HL-60/S4 (cell line): ENCODE measurements around the gene CBX2.
"Not testable (repeated sequence)": the region's sequence is repeated elsewhere in the genome, so short reads cannot be mapped to it uniquely, and the experiment has no call there.

Experiments used
- in situ Hi-C: fragments of 300-500 bp; cut with MboI; formaldehyde crosslinking; loops from 2 replicates; pipeline ENCODE4 v1.14.3; 2022; ENCODE audit warnings: low sequenced_read_pairs

The CBX2 gene

DNA sequence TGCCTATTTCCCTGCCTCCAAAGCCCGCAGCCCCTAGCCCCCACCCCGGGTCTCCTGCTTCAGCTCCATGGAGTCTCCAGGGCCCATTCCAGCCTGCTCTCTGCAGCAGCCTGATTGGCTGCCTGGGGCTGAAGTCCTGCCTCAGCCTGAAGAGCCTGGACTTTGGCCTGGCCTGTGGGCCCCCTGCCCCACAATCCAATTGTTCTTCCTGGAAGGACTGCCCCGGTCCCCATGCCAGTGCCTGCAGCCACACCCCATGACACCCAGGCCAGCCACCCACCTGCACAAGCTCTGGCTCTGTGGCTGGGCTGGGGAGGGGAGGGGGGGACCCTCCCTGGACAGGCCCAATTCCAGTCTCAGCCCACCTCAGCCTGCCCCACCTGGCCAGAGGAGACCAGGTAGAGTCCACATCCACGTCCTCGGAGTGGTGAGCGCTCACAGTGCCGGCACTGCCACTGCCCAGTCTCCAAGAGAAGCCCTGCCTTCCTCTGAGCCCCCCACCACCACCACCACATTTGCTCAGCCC is 34.9 kb upstream of the CBX2 start:
- in situ Hi-C loops, result no loop called here

DNA sequence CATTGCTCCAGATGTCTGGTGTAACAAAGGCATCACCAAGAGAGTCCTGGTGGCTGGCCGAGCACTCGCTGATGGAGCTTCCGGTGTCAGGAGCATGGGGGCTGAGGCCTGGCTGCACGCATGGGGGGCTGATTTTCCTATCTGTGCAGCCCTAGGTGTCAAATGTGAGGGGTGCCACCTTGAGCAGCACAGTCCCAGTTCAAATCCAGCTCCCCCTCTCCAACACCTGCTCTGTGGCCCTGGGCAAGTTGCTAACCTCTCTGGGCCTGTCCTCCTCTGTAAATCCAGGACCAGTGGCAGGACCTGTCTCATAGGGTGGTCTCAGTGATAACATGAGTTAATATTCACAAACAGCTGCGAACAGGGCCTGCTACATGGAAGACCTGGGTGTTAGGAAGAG is 34.3 kb upstream of the CBX2 start:
- in situ Hi-C loops, result no loop called here

DNA sequence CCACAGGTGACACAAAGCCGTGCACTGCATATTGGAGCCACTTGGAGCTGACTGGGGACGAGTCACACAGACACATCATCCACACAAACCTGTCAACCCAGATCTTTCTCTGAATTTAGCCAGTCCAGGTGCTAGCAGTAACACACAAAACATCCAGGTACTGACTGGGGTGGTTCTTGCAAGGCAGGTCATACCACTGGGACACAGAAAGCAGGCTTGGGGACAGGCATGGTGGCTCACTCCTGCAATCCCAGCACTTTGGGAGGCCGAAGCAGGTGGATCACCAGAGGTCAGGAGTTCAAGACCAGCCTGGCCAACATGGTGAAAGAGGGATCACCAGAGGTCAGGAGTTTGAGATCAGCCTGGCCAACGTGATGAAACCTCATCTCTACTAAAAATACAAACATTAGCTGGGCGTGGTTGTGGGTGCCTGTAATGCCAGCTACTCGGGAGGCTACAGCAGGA is 32.3 kb upstream of the CBX2 start:
- in situ Hi-C loops, result no loop called here

DNA sequence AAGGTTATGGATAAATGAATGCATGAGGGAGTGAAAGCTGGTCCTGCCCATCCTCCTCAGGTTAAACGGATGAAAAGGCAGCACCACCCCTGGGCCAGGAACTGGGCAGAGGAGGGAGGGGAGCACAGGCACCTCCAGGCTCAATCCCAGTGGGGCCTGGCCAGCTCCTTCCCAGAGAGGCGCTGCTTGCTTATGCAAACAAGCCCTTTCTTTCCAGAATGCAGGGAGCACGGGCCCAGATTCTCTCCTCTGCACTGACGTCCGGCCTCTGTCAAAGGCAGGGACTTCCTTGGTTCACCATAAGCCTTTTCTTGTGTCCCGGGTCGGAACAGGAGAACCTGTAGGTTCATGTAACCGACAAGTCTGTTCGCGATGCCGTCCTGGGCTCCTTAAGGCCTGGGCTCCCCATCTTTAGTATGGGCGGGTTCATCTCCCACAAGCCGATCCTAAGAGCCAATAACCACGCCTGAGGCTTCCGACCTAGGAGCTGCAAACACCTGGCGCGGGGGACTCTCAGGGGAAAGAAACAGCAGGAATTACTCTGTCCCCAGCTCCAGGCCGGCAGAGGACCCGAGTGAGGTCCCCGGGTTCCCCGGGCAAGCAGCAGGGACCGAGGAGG is 30.9 kb upstream of the CBX2 start:
- in situ Hi-C loops, result no loop called here

DNA sequence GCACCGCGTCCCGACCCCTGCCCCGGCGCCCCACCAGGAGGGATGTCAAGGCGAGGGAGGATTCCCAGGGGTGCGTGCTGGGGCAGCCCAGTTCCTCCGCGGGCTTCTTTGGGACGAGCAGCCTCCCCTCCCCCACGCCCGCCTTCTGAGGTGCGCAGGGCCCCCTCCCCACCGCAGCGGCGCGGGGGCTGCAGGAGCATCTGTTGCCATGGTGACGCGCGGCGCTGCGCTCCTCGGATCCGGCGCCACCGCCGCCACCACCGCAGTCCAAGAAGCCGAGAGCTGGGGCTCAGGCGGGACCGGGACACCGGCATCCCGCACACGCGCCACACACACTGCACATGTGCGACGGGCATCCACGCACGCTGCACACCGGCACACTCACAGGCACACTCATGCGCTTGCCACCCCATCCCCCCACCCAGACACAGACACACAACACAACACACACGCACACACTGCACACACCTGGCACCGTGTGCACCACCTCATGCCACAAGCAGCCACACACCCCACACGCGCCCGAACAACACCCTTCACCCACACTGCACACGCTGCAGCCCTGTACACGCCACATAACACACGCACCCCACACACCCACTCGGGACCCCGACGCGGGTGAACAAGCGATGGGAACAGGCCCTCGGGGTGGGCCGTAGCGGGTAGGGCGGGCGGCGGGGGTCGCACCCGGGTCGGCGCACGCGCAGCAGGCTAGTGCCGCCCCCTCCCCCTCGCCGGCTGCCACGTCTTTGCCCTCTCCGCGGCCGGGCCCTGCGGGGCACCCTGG is 30.2 kb upstream of the CBX2 start:
- in situ Hi-C loops, result no loop called here

DNA sequence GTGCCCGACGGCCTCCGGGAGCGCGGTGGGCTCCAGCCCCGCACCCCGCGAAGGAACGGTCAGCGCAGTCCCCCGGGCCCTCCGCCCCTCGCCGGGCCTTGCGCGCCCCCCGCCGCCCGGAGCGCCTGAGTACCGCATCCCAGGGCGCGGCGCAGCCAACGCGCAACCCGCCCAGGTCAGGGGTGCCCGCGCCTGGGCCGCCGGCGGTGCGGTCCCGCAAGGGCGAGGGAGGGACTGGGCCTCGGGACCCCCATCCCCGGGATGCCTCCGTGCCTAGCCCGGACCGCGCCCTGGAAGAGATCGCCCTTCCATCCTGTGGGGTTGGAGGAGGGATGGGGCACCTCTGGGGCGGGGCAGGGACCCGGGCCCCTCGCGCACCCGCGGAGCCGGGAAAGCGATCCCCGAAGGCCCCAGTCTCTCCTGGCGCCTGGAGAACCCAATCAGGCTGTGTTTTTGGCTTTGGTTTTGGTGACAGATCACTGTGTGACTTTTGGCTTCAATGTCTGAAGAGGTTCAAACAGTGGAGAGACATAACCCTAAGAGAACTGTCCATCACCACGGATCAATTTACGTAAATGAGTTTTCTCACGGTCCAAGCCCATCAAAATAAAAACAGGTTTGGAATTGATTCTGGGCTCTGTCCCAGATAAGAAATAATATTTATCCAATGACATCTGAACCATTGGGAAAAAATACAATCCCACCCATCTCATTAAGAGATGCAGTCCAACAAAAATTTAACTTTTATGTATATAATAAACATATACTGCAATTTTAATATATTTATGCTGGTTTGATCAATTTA is 29.5 kb upstream of the CBX2 start:
- in situ Hi-C loops, result no loop called here

DNA sequence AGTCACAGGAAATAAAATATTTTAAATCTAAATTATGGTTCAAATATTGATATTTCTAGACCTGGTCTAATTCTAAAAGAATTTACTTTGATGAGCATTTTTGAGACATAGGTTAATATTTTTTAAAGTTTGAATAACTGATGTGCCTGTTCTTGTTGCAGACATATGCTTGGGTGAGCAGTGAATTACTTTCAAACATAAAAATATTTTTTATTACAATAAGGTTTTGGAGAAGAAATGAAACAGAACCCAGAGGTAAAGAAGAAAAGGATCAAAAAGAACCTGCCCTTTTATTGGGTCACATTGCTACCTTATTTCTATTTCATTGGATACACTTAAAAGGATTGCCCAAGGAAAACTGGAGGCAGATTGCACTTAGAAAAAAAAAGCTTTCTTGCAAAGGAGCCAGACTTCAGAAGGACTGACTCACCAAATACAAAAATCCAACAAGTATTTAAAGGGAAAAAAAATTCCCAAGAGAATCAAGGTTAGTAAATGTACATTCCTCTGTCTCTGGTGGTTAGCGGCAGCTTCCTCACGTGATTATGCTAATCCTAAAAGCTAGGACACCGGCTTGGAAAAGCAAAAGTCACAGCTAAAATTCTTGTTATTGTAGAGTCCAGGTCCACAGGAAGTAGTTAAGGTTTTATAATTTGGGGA is 28.7 kb upstream of the CBX2 start:
- in situ Hi-C loops, result no loop called here

DNA sequence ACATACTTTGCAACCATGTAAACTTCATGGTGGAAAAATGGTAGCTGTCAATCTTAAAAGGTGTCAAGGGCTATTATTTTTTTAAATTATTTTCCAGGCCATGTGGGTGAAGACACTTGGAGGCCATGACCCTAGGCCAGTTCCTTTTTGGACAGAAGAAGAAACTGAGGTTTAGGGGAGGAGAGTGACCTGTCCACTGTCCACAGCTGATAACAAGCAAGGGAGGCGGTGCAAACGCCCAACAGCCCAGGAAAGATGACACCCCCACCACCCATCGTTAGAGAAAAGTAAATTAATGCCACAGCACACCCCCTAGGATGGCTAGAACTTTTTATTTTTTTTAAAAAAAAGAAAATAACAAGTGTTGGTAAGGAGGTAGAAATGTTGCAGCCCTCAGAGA is 28.0 kb upstream of the CBX2 start:
- in situ Hi-C loops, result no loop called here

DNA sequence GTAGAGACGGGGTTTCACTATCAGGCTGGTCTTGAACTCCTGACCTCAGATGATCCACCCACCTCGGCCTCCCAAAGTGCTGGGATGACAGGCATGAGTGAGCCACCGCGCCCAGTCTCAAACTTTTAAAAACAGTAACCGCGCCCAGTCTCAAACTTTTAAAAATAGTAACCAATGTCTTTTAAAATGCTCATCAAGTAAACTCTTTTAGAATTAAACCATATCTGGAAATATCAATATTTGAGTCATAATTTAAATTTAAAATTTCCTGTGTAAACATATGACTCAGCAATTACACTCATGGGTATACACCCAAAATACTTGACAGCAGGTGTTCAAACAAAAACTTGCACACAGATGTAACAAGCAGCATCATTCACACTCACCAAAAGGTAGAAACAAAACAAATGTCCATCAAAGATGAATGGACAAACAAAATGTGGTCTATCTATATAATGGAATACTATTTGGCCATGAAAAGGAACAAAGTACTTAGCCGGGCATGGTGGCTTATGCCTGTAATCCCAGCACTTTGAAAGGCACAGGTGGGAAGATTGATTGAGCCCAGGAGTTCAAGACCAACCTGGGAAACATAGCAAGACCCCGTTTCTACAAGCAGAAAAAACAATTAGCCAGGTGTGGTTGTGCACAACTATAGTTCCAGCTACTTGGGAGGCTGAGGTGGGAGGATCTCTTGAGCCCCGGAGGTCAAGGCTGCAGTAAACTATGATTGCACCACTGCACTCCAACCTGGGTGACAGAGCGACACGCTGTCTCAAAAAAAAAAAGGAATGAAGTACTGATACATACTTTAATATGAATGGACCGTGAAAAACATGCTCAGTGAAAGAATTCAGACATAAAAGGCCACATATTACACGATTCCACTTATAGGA is 27.1 kb upstream of the CBX2 start:
- in situ Hi-C loops, result no loop called here

DNA sequence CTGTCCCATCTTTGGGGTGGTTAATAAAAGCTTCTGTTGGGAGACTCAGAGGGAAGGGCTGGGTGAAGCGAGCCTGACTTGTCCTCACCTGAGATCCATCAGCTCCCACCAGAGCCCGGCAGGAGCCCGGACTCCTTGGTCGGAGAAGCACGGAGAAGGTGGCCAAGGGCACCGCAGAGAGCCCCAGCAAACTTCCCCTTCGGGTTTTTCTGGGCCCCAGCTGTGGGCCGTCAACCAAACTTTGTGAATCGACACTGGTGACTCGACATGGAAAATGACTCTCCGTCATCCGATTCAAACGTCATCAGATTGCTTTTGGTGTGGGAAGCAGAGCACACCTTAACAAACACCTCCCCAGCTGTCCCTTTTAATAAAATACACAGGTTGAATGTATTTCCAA is 25.8 kb upstream of the CBX2 start:
- in situ Hi-C loops, result no loop called here

DNA sequence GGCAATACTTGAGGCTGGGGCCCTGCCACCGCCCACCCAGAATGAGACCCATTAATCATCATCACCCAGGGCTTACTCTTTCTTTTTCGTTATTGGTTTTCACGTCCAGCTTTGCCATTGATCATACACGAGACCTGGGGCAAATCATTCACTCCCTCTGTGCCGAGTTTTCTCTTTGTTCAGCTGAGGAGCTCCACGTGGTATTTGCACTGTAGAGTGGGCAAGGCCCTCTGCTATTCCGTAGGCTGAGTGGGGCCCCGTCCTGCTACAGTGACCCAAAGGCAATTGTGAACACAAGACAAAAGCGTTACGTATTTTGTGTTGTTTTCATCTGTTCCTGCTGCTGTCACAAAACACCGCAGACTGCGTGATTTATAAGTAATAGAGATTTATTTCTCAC is 23.6 kb upstream of the CBX2 start:
- in situ Hi-C loops, result no loop called here

DNA sequence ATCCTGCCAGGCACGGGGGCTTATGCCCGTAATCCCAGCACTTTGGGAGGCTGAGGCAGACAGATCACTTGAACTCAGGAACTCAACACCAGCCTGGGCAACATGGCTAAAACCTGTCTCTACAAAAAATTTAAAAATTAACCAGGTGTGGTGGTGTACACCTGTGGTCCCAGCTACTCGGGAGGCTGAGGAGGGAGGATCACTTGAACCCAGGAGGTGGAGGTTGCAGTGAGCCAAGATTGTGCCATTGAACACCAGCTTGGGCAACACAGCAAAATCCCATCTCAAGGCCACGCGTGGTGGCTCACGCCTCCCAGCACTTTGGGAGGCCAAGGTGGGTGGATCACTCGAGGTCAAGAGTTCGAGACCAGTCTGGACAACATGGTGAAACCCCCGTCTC is 23.0 kb upstream of the CBX2 start:
- in situ Hi-C loops, result not testable (repeated sequence)

DNA sequence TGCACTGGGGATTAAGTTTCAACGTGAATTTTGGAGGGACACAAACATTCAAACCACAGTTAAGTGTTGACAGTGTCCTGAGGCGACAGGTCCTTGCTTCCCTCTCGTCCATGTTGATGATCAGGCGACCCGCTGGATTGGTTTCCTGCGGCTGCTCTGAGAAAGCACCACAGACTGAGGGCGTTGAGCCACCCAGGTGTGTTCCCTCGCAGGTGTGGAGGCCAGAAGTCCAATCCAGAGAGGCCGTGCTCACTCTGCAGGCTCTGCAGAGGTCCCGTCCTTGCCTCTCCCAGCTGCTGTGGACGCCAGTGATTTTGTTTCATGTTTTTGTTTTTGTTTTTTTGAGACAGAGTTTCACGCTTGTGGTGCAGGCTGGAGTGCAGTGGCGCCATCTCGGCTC is 22.4 kb upstream of the CBX2 start:
- in situ Hi-C loops, result no loop called here

DNA sequence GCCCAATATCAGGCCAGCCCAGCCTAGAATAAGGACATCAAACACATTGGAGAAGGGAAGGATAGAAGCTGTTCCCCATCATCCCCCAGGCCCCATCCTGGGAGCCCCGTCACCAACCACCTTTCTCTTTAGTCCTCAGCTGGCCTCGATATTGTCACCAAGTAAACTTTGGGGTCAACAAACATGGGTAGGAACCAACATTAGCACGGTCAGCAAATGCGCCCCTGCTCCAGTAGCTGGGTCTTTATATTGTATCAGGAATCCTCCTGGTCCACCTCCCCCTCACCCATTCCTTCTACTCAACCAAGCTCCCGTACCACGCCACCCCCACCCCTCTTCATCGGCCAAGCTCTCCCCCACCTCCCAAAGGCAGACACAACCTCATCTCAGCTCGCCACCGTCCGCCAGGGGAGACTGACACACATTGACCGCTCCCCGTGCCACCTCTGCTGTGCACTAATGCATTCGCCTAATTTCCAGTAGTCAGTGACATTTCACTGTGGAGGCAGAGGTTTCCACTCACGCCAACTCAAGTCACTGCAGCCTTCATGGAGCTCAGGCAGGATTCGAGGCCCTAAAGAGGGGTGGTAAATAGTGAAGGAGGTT is 20.7 kb upstream of the CBX2 start:
- in situ Hi-C loops, result no loop called here

DNA sequence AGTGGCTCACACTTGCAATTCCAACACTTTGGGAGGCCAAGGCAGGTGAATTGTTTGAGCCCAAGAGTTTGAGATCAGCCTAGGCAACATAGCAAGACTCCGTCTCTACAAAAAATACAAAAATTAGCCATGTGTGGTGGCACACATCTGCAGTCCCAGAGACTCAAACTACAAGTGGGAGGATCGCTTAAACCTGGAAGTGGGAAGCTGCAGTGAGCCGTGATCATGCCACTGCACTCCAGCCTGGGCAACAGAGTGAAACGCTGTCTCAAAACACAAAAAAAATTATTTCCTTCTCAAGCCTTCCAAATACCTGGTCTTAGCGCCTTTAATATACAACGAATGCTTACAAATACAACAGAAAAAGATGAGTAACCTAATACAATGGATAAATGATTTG is 19.7 kb upstream of the CBX2 start:
- in situ Hi-C loops, result no loop called here

DNA sequence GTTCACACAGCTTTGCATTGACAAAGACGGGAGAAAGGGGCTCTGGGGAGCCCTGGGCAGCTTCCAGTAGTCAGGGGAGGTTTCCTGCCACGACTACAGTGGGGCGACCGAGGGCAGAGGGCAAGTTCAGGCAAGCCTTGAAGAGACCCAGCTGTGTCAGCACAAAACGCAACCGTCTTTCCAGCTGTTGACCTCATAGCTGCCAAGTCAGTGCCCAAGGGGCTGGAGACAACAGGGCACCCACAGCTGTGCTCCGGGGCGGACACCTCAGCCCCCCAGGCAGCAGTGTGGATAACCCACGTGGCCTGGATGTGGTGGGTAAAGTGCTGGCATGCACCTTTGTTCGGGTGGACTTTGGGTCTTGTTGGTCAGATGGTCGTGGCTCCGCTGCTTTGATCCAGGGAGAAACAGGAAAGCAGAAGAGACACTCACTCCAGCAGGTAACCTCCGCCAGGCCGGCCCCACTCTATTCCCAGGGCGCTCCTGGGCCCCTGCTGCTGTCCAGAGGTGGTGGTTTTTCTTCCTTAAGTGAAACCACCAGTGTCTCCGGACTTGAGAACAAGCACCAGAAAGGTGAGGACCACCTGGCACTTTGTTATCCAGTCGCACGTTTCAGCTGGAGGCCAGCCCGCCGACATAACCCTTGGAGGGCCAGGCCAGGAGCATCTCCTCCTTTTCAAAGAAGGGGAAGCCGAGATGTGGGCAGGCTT is 17.6 kb upstream of the CBX2 start:
- in situ Hi-C loops, result no loop called here

DNA sequence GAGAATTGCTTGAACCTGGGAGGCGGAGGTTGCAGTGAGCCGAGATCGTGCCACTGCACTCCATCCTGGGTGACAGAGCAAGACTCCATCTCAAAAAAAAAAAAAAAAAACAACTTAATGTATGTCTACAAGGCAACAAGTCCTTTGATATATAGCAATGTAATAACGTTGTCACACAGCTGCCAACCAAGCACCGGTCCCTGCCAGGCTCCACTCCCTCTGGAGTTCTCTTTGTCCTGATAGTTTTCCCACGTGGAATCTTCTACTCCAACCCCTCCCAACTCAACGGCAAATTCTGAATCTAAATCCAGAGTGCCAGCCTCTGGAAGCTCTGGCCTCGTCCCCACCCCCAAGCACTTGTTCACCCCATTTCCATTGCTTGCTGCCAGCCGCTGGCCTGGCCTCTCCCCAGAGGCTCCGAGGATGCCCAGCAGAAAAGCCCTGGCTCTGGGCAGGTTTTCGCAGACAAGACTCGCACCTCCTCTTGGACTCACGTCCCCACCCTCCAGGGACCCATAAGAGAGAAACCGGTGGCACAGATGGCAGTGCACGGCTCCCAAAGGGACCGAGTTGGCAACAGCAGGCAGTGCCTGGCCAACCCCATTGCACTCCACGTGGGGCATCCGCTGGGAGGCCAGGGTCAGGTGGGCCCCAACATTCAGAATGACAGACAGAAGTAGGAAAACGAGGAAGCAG is 15.9 kb upstream of the CBX2 start:
- in situ Hi-C loops, result no loop called here

DNA sequence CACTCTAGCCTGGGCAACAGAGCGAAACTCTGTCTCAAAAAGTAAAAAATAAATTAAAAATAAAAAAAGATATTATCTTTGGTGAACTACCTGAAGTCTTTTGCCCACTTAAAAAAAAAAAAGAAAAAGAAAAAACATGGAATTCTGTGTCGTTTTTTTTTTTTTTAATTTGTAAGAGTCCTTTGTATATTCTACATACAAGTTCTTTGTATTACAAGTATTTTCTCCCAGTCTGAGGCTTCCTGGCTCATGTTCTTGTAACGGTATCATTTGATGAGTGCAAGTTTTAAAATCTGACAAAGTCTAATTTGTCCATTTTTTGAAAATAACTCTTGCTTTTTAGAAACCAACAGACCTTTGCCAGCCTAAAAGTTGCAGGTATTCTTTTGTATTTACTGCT is 12.2 kb upstream of the CBX2 start:
- in situ Hi-C loops, result no loop called here
